ENCODE results near the gene MLLT3.

The MLLT3 gene

DNA sequence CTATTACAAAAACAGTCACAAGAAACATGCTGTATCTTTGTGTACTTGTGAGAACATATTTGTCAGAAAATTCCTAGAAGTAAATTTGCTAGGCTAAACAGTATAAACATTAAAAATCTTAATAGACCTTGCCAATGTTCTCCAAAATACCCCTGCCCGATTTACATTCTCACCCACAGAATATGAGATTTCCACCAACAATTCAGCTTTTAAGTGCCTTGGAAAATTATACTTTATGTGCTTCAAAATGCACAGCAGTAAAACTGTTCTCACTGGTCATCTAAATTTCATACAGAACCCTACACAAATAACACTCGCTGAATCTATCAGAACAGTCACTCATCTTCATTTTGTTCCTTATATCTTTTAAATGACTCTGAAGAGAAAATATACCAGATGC lies 5.5 kb downstream of the MLLT3 start:
- Histone ChIP-seq H3K27ac (ENCODE audit: low read length) (no peak overlapping the region), H3K4me1 (ENCODE audit: control insufficient read depth, insufficient read depth, low read length) (no peaks in the 10 kb centered on the region), H3K9me3 (ENCODE audit: control insufficient read depth, insufficient read depth, low read length) (no peaks in the 10 kb centered on the region), H3K27me3 (ENCODE audit: control insufficient read depth, insufficient read depth, low read length) (peaks cover 17% of the 10 kb centered on the region), H3K4me3 (ENCODE audit: low read length) (no peak overlapping the region), H3K36me3 (ENCODE audit: control insufficient read depth, insufficient read depth, low read length) (no peaks in the 10 kb centered on the region)
- no peak for DNase-seq (ENCODE audit: low read depth, low spot score)
- no CpG with 5 or more reads among the region's 2 CpGs for WGBS (ENCODE audit: insufficient coverage, insufficient read length)

DNA sequence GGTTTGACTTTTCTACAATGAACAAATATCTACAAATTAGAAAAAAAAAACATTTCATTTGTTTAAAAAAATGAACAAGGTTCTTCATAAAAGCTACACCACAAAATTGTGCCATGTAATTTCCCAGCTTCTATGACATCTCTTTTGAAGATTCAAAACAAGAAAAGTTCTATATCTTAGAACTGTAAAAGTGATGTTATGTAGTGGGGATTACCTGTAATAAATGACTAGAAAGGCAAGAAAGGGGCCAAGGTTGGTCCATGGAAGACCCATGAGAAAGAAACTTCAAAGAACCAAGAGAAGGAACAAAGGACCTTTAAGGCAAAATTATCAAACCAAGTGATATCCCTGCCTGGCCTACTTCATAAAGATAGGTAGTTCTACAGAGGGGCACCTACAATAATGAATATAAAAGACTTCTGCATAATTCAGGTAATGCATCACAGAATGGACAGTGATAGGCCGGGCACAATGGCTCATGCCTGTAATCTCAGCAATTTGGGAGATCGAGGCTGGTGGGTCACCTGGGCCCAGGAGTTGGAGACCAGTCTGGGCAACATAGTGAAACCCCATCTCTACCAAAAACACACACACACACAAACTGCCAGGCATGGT lies 7.6 kb downstream of the MLLT3 start:
- H3K4me1 ChIP-seq (ENCODE audit: control insufficient read depth, insufficient read depth, low read length), result no peaks in the 10 kb centered on the region
- no peak for DNase-seq (ENCODE audit: low read depth, low spot score)
- H3K9me3 ChIP-seq (ENCODE audit: control insufficient read depth, insufficient read depth, low read length), result no peaks in the 10 kb centered on the region
- no peak overlapping the region for H3K4me3 ChIP-seq (ENCODE audit: low read length)
- peaks cover 3% of the 10 kb centered on the region; the same call in 1 of the 2 replicates for H3K27me3 ChIP-seq (ENCODE audit: control insufficient read depth, insufficient read depth, low read length)
- H3K27ac ChIP-seq (ENCODE audit: low read length), result no peak overlapping the region
- no CpG with 5 or more reads among the region's 2 CpGs for WGBS (ENCODE audit: insufficient coverage, insufficient read length)
- H3K36me3 ChIP-seq (ENCODE audit: control insufficient read depth, insufficient read depth, low read length), result no peaks in the 10 kb centered on the region

DNA sequence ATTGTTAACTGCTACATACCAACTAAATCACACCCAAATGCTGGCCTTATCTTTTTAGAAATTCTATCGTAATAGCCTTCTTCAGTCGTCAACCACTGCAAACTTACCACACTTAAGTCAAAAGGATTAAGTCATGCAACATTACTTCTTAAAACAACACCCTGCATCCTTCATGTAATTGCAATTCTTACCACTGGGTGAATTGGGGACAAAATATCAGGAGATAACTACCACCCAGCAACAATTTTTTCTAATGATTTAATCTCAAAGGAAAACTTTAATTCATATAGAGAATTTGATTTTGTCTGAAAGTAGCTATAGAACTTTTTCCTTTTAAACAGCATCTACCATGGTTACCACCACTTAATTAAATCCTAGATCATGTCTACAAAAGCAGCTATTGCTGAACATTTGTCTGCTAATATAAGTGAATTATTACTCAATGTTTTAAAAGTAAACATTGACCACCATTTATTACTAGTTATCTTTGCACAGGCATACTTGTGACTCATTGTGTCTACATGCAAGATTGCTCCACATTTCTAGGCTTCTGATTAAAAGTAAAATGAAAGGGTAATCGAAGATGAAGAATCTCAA lies 10.5 kb downstream of the MLLT3 start:
- no peaks in the 10 kb centered on the region for H3K36me3 ChIP-seq (ENCODE audit: control insufficient read depth, insufficient read depth, low read length)
- no peaks in the 10 kb centered on the region for H3K4me1 ChIP-seq (ENCODE audit: control insufficient read depth, insufficient read depth, low read length)
- H3K27ac ChIP-seq (ENCODE audit: low read length), result no peak overlapping the region
- no peaks in the 10 kb centered on the region for H3K27me3 ChIP-seq (ENCODE audit: control insufficient read depth, insufficient read depth, low read length)
- no peak for DNase-seq (ENCODE audit: low read depth, low spot score)
- no peaks in the 10 kb centered on the region for H3K9me3 ChIP-seq (ENCODE audit: control insufficient read depth, insufficient read depth, low read length)
- no peak overlapping the region for H3K4me3 ChIP-seq (ENCODE audit: low read length)
- no CpG with 5 or more reads among the region's 3 CpGs for WGBS (ENCODE audit: insufficient coverage, insufficient read length)

DNA sequence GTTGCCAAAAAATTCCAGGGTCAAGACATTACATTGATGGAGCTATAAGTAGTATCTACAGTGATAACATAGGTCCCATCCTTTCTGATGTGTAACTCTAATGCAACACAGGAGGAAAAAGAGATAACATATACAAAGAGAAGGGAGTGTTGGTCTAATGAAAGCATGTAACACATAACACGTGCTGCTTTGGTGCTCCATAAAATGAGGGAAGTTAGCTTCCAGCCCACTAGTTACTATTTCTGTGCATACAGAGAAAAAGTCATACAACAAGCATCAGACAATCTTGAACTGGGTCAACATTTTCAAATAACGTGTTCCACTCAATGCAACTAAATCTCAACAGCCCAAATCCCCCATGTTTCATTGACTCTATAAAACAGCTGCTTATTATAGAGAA lies 11.7 kb downstream of the MLLT3 start:
- no peak for DNase-seq (ENCODE audit: low read depth, low spot score)
- Histone ChIP-seq H3K4me1 (ENCODE audit: control insufficient read depth, insufficient read depth, low read length) (no peaks in the 10 kb centered on the region), H3K36me3 (ENCODE audit: control insufficient read depth, insufficient read depth, low read length) (no peaks in the 10 kb centered on the region), H3K9me3 (ENCODE audit: control insufficient read depth, insufficient read depth, low read length) (no peaks in the 10 kb centered on the region), H3K27ac (ENCODE audit: low read length) (no peak overlapping the region), H3K4me3 (ENCODE audit: low read length) (no peak overlapping the region), H3K27me3 (ENCODE audit: control insufficient read depth, insufficient read depth, low read length) (no peaks in the 10 kb centered on the region)
- no CpG with 5 or more reads among the region's 2 CpGs for WGBS (ENCODE audit: insufficient coverage, insufficient read length)

DNA sequence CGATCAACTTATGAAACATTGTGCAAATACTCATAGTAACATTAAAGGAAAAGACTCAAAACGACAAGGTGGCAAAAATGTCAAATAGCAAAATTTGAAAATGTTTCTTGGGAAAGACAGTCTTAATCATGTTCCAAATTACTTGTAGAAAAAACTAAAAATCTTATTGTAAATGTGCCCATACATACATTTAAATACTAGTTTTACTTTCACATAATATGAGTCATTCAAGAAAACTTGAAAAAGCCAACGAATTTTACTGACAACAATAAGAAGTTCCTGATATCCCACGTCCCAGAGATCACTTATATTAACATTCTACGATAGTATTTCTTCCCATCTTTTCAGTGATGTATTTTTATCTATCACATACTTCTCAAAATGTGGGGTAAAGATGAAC lies 13.7 kb downstream of the MLLT3 start:
- no peaks in the 10 kb centered on the region for H3K36me3 ChIP-seq (ENCODE audit: control insufficient read depth, insufficient read depth, low read length)
- WGBS (ENCODE audit: insufficient coverage, insufficient read length), result no CpG with 5 or more reads among the region's 5 CpGs
- no peak overlapping the region for H3K27ac ChIP-seq (ENCODE audit: low read length)
- no peaks in the 10 kb centered on the region for H3K27me3 ChIP-seq (ENCODE audit: control insufficient read depth, insufficient read depth, low read length)
- no peak overlapping the region for H3K4me3 ChIP-seq (ENCODE audit: low read length)
- no peaks in the 10 kb centered on the region for H3K4me1 ChIP-seq (ENCODE audit: control insufficient read depth, insufficient read depth, low read length)
- DNase-seq (ENCODE audit: low read depth, low spot score), result no peak
- H3K9me3 ChIP-seq (ENCODE audit: control insufficient read depth, insufficient read depth, low read length), result no peaks in the 10 kb centered on the region

DNA sequence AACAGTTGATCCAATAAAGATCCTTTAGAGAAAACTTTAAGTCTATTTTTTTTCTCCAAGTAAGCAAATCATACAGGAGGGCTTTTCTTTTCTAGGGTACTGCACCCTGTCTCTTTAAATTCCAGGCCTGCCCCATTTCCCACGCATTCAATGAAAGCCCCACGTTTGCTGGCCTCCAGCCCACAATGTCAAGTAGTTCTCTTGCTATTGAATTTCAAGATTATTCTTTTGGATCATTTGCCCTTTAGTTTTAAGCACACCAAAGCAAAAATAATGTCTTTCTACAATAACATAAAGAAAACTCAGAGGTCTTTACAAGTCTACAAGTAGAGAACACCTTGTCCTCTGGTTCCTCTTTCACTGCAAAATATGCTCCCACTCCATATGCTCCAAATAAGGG lies 15.6 kb downstream of the MLLT3 start:
- H3K9me3 ChIP-seq (ENCODE audit: control insufficient read depth, insufficient read depth, low read length), result no peaks in the 10 kb centered on the region
- H3K27ac ChIP-seq (ENCODE audit: low read length), result no peak overlapping the region
- no peaks in the 10 kb centered on the region for H3K4me1 ChIP-seq (ENCODE audit: control insufficient read depth, insufficient read depth, low read length)
- H3K4me3 ChIP-seq (ENCODE audit: low read length), result no peak overlapping the region
- no peaks in the 10 kb centered on the region for H3K36me3 ChIP-seq (ENCODE audit: control insufficient read depth, insufficient read depth, low read length)
- WGBS (ENCODE audit: insufficient coverage, insufficient read length), result no CpG with 5 or more reads among the region's 2 CpGs
- no peaks in the 10 kb centered on the region for H3K27me3 ChIP-seq (ENCODE audit: control insufficient read depth, insufficient read depth, low read length)
- DNase-seq (ENCODE audit: low read depth, low spot score), result no peak

DNA sequence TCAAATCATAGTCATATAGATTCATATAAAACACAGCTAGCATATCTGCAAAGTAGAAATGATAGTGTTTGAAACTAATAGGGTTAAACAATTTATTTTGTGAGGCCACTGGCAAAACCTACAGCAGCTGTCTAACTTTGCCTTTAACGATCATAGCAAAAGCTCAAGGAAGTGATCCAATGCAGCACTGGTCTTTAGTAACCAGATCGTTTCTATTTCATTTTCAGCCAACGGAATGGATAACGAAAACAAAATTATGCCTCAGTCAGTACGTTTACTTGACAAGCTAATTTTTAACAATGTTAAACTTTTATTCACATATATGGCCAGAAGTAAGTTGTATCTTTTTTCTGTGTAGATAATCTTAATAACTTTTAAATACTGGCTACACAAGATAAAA lies 17.7 kb downstream of the MLLT3 start:
- no CpG with 5 or more reads among the region's 5 CpGs for WGBS (ENCODE audit: insufficient coverage, insufficient read length)
- Histone ChIP-seq H3K9me3 (ENCODE audit: control insufficient read depth, insufficient read depth, low read length) (no peaks in the 10 kb centered on the region), H3K27me3 (ENCODE audit: control insufficient read depth, insufficient read depth, low read length) (no peaks in the 10 kb centered on the region), H3K4me1 (ENCODE audit: control insufficient read depth, insufficient read depth, low read length) (no peaks in the 10 kb centered on the region), H3K27ac (ENCODE audit: low read length) (no peak overlapping the region), H3K4me3 (ENCODE audit: low read length) (no peak overlapping the region), H3K36me3 (ENCODE audit: control insufficient read depth, insufficient read depth, low read length) (no peaks in the 10 kb centered on the region)
- DNase-seq (ENCODE audit: low read depth, low spot score), result no peak

DNA sequence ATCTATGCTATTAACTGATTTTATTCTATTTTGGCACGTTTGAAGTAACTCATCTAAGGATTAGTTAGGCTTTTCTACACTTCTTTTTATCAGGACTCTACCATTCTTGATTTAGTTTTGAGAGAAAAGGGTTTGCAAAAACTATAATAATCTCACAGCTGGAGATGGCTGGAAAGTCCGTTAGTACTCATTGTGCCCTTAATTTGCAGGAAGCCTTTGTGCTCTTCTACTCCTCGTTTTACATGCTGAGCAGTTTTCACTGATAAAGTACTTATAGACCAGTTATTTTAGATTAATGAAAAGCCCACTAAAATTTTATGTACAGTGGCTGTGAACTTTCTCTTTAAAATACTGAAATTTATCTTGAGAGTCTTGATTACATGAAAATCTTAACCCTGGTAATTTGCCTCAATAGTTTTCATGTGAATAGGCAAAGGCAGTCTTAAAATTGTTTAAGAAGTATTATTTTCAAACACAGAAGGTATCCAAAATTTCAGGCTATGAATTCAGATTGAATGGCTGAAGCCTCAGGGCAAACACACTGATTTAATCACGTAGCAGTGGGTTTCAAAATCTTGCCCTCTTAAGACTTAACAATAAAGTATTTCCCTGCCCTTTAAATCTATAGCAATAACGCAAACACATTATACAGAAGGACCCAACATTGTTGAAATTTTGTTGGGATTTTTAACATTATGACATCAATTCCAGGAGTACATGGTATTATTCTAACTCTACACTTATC lies 18.6 kb downstream of the MLLT3 start:
- H3K4me1 ChIP-seq (ENCODE audit: control insufficient read depth, insufficient read depth, low read length), result no peaks in the 10 kb centered on the region
- no peak overlapping the region for H3K4me3 ChIP-seq (ENCODE audit: low read length)
- H3K27ac ChIP-seq (ENCODE audit: low read length), result no peak overlapping the region
- no peaks in the 10 kb centered on the region for H3K9me3 ChIP-seq (ENCODE audit: control insufficient read depth, insufficient read depth, low read length)
- H3K36me3 ChIP-seq (ENCODE audit: control insufficient read depth, insufficient read depth, low read length), result no peaks in the 10 kb centered on the region
- no peaks in the 10 kb centered on the region for H3K27me3 ChIP-seq (ENCODE audit: control insufficient read depth, insufficient read depth, low read length)
- no peak for DNase-seq (ENCODE audit: low read depth, low spot score)
- WGBS (ENCODE audit: insufficient coverage, insufficient read length), result no CpG with 5 or more reads among the region's 5 CpGs

DNA sequence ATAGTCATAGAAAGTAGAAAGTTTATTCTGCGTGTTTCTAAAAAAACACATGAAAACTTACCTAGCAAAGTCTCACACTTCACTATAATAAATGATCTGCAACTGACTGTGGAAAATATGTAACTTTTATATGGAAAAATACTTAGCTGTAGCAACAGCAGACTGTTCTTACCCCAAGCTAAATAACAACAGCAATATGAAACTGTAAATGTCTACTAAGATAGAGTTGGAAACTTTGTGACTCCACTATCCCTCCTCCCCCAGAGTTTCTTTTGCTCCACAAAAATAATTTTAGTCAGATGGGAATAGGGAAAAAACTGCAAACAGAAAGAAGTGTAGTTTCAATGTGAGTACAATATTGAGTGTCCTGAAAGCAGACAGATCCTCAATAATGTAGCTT lies 21.0 kb downstream of the MLLT3 start:
- Histone ChIP-seq H3K4me1 (ENCODE audit: control insufficient read depth, insufficient read depth, low read length) (no peaks in the 10 kb centered on the region), H3K27ac (ENCODE audit: low read length) (no peak overlapping the region), H3K36me3 (ENCODE audit: control insufficient read depth, insufficient read depth, low read length) (no peaks in the 10 kb centered on the region), H3K4me3 (ENCODE audit: low read length) (no peak overlapping the region), H3K27me3 (ENCODE audit: control insufficient read depth, insufficient read depth, low read length) (no peaks in the 10 kb centered on the region), H3K9me3 (ENCODE audit: control insufficient read depth, insufficient read depth, low read length) (no peaks in the 10 kb centered on the region)
- WGBS (ENCODE audit: insufficient coverage, insufficient read length), result no CpG with 5 or more reads among the region's 1 CpG
- no peak for DNase-seq (ENCODE audit: low read depth, low spot score)

DNA sequence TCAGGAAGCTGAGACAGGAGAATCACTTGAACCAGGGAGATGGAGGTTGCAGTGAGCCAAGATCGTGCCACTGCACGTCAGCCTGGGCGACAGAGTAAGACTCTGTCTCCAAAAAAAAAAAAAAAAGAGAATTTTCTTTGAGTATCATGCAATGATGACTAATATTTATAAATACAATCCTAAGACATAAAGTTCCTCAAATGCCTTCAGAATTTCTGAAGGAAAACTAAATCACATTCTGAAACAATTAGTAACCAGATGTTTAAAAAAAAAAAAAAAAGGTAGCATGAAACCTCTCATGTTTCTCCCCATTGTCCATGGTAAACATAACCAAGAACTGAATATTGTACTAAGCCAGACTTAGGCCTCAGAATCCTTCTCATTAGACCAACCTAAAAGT lies 23.1 kb downstream of the MLLT3 start:
- WGBS (ENCODE audit: insufficient coverage, insufficient read length), result no CpG with 5 or more reads among the region's 3 CpGs
- H3K36me3 ChIP-seq (ENCODE audit: control insufficient read depth, insufficient read depth, low read length), result no peaks in the 10 kb centered on the region
- DNase-seq (ENCODE audit: low read depth, low spot score), result no peak
- H3K27me3 ChIP-seq (ENCODE audit: control insufficient read depth, insufficient read depth, low read length), result no peaks in the 10 kb centered on the region
- no peak overlapping the region for H3K27ac ChIP-seq (ENCODE audit: low read length)
- H3K4me3 ChIP-seq (ENCODE audit: low read length), result no peak overlapping the region
- no peaks in the 10 kb centered on the region for H3K4me1 ChIP-seq (ENCODE audit: control insufficient read depth, insufficient read depth, low read length)
- no peaks in the 10 kb centered on the region for H3K9me3 ChIP-seq (ENCODE audit: control insufficient read depth, insufficient read depth, low read length)

Data from iPS DF 6.9 (cell line).